HG03457 (cell line): ENCODE data around the gene TUBA4A.
A peak's percentile ranks its signal among the peaks of the same experiment; 100 is the strongest.
"Not testable (repeated sequence)": the region's sequence is repeated elsewhere in the genome, so short reads cannot be mapped to it uniquely, and the experiment has no call there.

Experiments used
- ATAC-seq: cut with Tn5 transposase; IDR thresholded peaks from one replicate; pipeline ENCODE4 v1.9.1; 2021; ENCODE audit warnings: moderate number of reproducible peaks; ENCODE audit not compliant: unreplicated experiment

TUBA4A gene

DNA sequence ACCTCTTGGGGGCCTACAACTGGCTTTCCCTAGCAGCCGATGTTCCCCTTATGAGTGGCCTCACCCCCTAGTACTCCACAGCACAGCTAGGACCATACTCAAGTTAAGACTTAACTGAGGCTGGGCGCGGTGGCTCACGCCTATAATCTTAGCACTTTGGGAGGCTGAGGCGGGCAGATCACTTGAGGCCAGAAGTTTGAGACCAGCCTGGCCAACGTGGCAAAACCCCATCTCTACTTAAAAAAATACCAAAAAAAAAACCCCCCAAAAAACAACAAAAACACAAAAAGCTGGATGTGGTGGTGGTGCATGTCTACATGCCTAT, 33.4 kb upstream of the TUBA4A start:
- ATAC-seq: not testable (repeated sequence)

DNA sequence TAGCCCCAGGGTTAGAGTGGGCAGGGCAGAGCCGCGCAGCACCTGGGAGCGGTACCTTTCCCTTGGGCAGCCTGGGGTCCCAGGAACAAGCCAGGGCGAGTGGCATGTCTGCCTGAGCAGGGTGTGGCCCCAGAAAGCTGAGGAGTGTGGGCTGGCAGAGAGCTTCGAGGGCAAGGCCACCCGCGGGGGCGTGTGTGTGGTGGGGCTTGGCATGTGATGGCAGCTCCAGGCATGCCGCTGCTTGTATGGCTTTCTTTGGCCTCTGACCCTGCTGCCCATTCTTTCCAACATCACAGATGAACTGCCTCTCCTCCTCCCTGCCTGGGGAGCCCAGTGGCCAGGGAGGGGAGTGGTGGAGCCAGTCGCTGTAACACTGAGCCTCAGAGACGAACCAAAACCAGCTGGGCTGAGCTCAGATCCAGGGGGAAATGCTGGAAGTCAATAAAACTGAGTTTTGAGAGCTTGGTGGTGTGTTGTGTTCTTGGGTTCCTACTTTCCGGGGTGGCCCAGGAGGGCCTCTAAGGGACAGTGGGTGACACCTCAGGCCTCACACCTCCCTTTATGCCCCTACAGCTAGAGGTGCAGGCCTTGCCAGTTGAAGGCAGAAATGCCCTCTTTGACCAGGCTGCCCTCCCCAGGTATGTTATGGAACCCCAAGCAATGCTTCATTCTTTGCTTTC, 32.9 kb upstream of the TUBA4A start:
- no peak for ATAC-seq

DNA sequence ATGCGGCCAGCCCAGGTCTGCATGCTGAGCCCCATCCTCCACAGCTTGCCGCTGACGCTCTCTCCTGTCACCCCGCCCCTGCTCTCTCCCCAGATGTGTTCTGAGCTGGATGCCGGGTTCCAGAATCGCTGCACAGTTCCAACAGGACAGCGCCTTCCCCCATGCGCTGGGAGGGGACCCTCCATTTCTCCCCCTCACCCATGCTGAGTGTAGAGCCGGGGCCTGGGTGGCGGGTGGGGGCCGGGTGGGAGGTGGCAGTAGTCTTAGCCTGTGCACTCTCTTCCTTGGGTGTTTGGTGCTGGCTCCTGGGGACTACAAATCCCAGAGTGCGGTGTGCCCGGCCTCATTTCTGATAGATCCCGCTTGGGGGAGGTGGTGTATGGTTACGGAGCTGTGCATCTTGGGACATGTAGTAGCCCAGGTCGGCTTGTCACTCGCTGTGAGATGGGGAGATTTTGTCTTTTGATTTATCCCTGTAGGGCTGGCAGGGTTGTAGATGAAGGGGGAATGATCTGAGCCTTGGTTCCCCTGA, 32.2 kb upstream of the TUBA4A start:
- ATAC-seq: no peak

DNA sequence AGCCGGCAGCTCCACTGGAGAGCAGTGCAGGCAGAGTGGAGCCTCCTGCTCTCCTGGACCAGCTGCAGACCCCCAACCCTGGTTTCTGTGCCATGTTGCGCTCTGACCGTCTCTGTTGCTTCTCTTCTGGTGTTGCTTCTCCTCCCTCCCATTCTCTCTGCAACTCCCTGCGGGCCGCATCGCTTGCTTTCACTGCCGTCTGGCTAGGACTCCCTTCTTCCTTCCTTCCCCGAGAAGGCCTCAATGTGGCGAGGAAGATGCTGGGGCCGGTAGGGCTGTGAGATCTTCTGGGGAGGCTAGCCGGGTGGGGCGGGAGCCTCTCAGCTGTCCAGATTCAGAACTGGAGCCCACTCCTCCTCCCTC, 31.6 kb upstream of the TUBA4A start:
- no peak for ATAC-seq

DNA sequence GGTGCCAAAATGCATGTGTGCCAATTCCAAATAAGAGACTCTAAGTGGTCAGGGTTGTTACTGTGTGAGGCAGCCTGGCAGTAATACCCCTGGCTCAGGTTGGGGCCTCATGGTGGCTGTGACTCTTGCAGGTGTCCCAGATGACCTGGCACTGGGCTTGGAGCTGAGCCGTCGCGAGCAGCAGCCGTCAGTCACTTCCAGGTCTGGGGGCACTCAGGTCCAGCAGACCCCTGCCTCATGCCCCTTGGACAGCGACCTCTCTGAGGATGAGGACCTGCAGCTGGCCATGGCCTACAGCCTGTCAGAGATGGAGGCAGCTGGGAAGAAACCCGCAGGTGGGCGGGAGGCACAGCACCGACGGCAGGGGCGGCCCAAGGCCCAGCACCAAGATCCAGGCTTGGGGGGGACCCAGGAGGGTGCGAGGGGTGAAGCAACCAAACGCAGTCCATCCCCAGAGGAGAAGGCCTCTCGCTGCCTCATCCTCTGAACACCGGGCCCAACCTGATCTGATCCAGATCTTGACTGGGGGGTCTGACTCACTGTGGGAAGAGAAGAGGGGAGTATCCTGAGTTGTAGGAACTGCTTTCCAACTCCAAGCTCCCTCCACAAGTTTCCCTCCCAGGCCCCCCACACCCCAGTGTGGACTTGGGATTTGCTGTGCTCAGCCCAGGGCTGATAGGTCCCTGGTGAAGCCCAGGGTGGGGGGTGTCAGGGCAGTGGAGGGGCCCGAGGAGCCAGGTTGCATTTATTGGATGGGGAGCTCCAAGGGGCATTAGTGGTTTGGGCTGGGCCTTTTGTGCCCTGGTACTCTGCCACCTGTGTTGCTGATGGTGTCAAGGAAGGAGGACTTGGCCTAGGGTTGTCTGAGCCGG, 31.0 kb upstream of the TUBA4A start:
- ATAC-seq: no peak

DNA sequence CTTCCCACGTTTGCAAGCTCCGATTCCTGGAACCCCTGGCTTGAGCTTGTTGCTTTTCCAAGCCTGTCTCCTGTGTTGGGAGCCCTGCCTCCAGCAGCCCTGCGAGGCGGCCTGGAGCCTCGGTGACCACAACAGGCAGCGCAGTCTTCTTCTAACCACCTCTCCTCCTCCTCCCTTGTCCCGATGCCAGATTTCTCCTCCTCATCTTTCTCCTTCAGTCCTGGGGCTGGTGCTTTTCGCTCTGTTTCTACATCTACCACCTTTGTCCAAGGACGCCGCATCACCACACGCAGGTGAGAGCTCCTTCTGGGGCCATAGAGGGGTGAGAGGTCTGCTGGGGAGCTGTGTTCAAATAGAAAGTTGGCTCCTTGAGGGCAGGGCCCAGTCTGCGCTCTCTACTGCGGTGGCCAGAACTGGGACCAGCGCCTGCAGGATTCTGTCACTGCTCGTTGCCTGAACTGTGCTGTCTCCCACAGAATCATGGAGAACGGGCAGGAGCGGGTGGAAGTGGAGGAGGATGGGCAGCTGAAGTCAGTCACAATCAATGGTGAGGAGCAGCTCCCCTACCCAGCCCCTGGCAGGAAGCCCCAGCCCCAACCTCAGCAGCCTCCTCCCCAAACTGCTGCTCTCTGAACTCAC, 29.3 kb upstream of the TUBA4A start:
- ATAC-seq: no peak

DNA sequence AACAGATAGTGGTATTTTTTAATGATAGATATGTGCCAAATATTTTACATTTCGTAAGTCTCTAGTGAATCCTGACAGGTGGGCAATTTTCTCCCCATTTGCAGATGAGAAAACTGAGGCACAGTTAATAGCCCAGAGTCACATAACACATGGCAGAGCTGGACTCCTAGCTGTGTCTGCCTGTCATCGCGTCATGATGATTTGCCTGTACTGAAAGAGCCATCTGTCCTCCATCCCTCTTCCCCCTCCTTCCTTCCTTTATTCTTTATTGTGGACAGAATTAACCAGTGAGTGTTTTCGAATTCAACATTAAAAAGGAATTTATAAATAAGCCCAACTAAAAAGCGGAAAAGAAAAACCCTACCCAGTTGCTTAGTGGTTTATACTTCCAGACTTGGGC, 28.7 kb upstream of the TUBA4A start:
- no peak for ATAC-seq

DNA sequence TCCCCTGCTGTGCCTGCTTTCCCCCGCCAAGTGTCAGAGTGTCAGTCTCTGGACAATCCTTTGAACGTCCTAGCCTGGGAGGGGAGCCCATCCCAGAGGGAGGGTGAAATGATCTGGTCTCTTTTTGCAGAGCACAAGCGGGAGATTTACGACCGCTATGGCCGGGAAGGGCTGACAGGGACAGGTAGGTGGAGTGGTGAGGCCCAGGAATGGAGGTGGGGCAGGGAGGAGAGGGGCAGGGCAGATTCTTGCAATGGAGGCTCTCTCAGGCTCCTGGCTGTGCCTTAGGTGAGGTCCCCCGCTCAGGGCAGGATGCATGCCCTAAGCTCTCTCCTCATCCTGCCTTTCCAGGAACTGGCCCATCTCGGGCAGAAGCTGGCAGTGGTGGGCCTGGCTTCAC, 27.9 kb upstream of the TUBA4A start:
- ATAC-seq: no peak

DNA sequence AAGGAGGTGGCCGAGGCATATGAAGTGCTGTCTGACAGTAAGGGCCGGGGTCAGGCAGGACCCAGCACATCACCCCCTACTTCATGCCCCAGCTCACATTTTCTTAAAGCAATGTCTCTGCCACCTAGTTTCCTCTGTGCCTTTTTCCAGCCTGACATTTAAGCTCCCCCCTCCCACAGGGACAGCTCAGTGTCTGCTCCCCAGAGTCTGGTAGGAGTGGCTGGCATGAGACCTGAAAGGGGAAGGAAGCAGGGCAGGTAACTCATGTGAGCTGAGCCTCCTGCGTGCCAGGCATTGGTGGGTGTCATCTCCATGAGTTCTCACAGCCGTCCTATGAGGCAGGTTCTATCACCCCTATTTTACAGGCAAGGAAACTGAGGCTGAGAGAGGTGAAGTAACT, 26.9 kb upstream of the TUBA4A start:
- ATAC-seq: no peak

DNA sequence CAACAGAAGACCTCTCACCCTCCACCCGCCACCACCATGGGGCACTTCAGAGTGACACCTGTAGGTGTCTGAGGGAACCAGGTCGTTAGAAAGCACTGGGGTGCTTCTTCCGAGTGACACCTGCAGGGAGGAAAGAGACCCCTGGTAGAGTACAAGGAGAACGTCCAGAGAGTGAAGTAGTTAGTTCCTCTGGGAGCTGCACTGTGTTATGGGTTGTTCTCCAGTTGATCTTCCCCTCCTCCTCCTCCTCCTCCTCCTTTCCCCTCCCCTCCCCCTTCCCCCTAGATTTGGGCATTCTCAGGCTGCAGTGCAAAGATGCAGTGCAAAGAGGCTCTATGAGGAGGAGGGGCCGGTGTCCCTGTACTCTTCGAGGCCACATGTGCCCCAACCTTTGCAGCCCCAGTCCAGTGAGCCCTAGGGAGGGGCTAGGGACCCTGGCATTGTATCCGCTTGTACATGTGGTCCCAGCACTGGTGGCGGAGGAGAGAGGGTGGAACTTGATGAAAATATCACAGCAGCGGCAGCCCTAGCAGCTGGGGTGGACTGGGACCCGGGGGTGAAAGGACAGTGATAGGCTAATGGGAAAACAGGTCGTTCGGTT, 26.3 kb upstream of the TUBA4A start:
- no peak for ATAC-seq

DNA sequence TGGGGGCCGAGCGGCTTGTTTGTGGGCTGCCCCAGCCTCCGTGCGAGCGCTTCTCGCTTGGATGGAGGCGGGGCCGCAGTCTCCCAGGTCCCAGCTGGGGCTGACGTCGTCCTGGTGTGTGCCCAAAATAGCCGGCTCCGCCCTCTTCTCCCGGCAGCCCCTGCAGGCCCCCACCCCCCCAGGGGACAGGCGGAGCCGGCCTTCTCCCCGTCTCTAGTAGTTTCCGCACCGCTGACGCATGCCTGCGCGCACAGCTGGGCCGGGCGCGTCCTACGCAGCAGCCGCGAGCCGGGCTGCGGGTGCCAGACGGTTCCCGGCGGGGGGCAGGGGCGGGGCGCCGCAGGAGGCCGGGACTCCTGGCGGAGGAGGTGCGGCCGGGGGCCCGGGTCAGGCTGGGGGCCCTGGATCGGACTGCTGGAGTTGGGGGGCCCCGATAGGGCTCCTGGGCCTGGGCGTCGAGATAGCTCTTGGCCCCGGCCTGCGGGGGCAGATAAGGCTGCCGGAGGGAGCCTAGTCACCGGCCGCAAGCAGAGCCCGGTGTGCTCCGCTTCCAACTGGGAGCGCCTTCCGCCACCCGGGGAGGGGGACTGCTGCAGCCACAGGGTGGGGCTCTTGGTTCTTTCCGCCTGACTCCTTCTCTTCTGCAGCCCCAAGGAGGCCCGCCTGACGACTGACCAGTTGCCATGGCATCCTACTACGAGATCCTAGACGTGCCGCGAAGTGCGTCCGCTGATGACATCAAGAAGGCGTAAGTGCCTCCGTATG, 25.6 kb upstream of the TUBA4A start, which contains the start of gene DNAJB2:
DNAJB2 (plus strand) TSS at position 216 of the 765 bp plus-strand sequence; CDS start at position 684, 468 bp downstream.
- peak; percentile 79 for ATAC-seq

DNA sequence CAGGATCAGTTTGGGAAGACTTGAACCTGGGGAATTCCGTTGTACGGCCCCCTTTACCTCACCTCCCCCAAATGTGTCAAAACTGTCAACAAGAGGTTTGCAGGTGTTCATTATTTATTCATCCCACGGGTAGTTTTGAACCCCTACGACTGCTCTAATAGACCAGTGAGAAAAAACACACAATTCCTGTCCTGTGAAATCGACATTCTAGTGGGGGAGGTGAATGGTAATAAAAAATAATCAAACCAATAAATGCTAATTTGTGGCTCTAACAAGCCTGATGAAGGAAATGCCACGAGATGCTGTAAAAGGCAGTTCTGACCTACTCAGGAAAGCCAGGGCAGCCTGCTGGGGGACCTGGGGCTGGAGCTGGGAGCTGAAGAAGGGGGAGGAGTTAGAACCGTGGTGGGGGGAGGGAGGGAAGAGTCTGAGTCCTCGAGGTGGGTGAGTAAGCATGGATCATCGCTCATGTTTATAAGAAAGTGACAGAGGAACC, 25.0 kb upstream of the TUBA4A start:
- no peak for ATAC-seq

DNA sequence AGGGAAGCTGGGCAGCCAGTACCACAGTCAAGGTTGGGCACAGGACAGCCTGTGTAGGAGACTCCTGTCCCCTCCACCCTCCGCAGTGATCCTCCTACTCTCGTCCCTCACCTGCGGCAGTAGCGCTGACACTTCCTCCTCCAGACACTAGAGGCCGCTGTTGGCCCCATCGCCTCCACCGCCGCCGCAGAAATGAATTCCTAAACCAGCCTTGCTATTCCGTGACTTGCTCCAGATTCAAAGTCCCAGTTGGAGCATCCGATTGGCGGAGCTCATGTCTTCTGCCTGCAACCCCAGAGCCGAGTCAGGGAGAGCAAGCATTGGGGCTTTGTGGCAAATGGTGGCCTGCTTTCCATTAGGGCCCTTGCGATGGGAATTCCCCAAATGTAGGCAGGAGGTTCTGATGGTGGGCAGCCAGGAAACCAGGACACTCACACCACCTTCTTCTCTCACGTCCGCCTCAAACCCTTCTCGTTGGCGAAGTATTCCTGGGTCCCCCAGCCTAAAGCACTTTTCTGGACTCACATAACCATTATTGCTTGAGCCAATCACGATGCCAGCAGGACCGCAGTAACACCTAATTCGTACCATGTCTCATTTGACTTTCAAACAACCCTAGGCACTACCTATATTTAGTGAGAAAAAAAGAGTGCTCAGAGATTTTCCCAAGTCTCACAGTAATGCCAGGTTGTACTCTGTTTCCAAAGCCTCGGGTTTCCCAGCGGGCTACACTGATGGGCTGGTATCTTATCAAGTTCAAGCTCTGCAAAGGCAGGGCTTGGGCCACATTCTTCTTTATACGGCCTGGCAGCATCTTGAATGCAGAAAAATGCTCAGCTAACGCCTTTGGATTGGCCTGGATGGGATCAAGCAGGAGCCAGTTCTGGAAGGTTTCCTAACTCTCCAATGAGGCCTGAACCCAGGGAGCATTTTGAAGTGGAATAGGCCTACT, 24.3 kb upstream of the TUBA4A start:
- no peak for ATAC-seq

DNA sequence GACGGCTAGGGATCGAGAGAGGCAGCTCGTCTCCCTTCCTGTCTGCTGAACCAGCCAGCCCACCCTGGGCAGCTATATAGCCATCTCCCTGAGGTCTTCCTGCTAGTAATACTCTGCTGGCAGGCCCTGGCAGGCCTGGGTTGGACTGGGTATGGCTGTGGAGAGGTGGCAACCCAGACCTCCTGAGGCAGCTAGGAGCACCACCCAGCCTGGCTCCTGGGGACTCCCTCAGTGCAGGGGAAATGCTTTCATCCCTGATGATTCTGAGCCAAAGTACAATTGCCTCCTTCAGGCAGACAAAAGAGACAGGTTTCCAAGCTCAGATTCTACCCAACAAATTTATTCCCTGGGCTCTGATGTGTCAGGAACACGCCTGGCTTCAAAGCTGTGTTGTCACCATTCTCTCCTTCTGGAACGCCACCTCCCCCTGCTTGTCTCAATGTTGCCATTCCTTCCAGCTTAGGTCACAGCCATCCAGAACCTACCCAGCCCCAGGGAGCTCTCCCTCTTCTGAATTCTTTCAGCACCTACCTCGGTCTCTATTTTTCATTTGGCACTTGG, 20.7 kb upstream of the TUBA4A start:
- no peak for ATAC-seq

DNA sequence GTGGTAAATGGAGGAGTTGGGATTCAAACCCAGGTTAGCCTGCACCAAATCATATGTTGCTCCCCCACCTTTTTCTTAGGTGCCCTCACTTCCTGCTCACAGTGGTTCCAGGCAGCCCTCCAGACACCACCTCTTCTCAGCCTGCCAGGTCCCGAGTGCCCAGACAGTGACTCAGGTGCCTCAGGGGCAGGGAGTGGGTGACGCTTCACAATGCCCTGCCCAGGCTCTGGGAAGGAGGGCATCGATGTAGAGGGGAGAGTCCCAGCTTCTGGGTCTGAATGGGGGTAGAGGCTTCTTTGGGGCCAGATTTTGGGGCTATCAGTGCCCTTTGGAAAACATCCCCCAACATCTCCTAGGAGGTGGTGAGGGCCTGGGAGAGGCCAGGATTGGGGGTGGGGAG, 20.2 kb upstream of the TUBA4A start:
- no peak for ATAC-seq

DNA sequence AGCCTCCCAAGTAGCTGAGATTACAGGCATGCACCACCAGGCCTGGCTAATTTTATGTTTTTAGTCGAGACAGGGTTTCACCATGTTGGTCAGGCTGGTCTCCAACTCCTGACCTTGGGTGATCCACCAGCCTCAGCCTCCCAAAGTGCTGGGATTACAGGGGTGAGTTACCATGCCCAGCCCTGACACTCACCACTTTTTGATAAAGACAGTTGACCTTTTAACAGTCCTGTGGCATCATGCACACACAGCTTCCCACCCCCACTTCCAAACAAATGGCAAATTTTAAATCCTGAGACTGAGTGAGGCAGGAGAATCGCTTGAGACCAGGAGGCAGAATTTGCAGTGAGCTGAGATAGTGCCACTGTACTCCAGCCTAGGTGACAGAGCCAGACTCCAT, 19.3 kb upstream of the TUBA4A start:
- no peak for ATAC-seq

DNA sequence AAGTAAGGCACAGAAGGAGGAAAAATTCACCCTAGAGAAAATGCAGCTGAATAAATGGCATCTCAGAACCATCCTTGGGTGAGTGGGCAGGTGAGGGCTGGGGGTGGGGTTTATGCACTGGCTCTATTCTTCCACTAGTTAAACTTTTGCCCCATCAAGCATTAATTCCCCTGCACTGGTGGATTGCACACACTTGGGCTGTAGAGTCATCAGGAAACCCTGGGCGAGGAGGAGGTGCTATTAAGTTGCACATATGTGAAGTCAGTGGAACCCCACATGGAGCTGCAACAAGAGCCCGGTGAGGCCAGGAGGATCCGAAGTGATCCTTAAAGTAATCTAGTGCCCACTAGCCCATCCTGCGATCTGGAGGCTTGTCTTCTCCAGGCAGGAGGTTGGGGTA, 18.6 kb upstream of the TUBA4A start:
- no peak for ATAC-seq

DNA sequence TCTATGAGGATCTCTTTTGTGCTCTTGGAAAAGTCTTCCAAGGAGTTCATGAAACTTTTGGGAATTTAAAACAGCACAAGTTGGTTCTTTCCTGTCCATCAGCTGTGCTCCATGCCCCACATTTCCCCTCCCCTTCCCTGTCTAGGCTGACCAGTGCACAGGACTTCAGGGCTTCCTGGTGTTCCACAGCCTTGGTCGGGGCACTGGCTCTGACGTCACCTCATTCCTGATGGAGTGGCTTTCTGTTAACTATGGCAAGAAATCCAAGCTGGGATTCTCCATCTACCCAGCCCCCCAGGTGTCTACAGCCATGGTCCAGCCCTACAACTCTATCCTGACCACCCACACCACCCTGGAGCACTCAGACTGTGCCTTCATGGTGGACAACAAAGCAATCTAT, 17.3 kb upstream of the TUBA4A start:
- no peak for ATAC-seq

DNA sequence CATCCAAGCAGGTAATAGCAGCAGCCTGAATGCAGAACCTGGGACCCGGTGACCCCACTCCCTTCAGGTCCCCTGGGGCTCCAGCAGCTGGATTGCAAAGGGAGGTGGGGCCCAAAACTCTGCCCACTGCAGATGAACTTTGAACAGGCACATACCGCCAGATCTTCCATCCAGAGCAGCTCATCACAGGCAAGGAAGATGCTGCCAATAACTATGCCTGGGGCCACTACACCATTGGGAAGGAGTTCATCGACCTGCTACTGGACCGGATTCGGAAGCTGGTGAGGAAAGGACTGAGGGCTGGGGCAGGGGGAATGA, 16.3 kb upstream of the TUBA4A start:
- no peak for ATAC-seq
